GM21723 (cell line): Measurements from ENCODE around the gene MRPL20.
"Not testable (repeated sequence)": the region's sequence is repeated elsewhere in the genome, so short reads cannot be mapped to it uniquely, and the experiment has no call there.

Experiments
- ATAC-seq: cut with Tn5 transposase; IDR thresholded peaks from one replicate; pipeline ENCODE4 v1.9.1; 2021; ENCODE audit warnings: mild to moderate bottlenecking, moderate library complexity; ENCODE audit not compliant: unreplicated experiment

Gene MRPL20

DNA sequence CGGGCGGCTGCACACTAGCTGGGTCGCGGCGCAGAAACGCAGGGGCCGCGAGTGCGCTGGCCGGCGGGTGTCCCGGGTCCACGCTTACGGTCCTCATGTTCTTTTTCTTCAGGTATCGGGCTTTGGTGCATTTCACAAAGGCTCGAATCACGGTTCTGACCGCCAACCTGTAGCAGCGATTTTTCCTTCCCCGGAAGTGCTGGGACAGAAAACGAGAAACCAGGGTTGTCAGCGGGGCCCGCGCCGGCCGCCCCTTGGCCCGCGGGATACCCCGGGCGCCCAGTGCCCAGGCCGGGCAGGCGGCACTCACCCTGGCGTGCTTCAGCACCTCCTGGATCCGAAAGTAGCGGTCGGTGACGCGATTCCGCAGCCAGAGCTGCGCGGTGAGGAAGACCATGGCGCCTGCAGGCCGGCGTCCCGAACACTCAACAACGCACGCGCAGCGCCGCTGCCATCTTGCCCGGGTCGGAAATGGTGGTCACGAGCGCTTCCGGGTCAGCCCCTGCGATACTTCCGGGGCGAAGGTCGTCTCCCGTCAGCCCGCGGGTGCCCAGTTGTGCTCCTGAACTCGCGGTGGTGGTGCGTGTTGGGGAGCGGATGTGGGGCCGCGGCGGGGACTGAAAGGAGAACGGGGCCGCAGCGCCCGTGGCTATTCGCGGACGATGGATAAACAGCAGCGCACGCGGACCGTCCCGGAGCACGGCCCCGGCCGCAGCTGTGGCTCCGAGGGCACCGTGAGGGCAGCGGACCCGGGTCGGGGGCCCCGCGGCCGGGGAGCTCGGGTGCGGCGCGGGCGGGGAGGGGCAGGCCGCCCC lies at the start of gene MRPL20:
MRPL20 (minus strand) TSS at position 473 of the 815 bp plus-strand sequence; CDS start at position 397, 76 bp downstream.
- ATAC-seq, result peak; percentile 87

DNA sequence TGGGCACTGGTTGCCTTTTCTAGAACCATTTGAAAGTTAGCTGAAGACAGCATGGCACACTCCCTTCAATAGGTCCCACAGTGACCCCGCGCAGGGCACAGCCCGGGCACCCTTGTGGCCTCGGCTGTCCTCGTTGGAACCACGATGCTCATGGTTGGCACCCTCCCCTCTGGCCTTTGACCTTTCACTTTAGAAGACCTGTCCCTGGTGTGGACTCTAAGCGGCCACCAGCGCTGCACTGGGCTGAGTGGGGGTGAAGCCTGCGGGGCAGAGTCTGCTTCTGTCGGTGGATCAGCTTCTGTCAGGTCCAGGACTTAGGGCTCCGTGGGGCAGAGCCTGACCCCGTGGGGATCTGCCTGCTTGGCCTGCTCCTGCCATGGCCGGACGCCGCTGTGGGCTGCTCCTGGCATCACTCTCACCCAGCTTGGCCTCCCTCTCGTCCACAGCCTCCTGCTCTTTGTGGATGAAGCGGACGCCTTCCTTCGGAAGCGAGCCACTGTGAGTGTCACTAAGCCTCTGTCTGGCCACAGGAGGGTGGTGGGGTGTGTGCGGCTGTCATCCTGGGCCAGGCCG lies 49.7 kb upstream of the MRPL20 start:
- ATAC-seq, result not testable (repeated sequence)

DNA sequence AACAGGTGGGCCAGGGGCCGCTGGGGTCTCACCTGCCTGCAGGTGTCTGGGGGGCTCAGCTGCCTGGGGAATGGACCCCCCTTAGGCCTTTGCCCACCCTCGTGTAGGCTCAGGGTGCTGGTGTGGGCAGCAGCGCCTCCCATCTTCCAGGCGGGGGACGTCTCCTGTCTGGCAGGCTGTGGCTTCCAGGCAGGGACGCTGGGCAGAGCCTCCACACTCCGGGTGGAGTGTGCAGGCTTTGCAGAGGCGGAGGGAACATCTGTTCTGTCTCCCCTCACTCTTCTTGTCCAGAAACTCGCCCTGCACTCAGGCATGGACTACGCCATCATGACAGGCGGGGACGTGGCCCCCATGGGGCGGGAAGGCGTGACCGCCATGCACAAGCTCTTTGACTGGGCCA lies 48.8 kb upstream of the MRPL20 start:
- not testable (repeated sequence) for ATAC-seq

DNA sequence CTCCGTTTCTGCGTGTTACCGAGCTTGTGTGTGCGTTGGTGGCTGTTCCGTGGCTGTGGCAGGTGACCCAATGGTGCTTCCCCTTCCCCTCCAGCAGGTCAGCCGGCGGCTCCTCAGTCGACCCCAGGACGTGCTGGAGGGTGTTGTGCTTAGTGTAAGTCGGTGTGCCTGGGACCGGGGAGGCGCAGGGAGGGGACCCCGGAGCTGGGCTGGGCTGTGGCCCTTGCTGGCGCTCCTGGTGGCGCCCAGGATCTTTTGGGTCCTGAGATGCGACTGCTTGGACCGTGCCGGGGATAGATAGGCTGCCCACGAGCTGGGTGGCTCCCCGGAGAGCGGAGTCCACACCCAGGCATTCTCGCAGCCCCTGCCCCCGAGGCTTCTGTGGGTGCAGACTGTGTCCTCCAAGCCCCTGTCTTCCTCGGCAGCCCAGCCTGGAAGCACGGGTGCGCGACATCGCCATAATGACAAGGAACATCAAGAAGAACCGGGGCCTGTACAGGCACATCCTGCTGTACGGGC lies 48.3 kb upstream of the MRPL20 start:
- ATAC-seq, result no peak

DNA sequence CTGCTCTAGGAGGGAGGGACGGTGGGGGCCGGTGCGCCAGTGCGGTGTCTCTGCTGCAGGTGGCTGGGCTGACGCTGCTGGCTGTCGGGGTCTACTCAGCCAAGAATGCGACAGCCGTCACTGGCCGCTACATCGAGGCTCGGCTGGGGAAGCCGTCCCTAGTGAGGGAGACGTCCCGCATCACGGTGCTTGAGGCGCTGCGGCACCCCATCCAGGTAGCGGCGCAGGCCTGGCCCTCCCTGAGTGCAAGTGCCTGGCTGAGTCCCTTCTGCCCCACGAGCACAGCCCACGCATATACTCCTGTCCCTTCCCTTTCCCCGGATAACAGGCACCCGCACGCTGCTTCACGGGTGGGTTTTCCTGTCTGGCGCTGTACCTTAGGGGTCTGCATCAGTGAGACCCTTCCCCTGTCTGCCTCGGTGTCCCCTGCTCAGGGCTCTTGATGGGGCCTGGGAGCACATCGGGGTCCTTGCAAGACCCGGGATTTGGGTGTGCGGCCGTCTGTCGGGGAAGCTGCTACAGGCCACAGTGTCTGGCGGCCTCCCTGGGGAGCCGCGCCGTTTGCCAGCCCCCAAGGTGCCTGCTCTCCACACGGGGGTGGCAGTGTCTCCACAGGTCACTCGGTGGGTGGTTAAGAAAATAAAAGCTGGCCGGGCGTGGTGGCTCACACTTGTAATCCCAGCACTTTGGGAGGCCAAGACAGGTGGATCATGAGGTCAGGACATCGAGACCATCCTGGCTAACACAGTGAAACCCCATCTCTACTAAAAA lies 47.4 kb upstream of the MRPL20 start:
- not testable (repeated sequence) for ATAC-seq

DNA sequence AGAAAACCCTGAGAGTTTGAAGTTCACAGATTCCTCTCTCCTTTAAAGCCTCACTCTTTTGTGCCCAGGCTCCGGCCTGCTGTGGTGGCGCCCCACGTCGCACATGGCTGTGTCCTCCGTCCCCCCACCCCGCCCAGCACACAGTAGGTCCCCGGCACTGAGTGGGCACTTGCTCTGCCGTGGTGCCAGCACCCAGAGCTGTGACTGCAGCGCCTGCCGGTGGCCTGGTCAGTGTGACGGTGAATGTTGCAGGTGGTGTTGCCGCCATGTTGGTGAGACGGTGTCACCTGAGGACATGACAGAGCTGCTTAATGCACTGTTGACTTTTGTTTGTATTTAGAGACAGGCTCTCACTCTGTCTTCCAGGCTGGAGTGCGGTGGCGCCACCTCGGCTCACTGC lies 45.8 kb upstream of the MRPL20 start:
- ATAC-seq, result no peak

DNA sequence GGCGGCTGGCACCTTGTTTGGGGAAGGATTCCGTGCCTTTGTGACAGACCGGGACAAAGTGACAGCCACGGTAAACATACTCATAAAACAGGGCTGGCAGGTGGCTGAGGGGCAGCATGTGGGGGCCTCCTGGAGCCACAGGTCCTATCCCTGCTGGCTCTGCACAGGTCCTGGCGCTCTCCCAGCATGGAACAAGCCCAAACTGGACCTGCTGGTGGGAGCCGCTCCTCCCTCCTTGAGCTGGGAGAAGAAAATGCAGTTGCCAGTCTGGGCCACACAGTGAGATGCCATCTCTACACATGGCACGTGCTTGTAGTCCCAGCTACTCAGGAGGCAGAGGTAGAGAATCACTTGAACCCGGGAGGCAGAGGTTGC lies 45.3 kb upstream of the MRPL20 start:
- ATAC-seq, result not testable (repeated sequence)

DNA sequence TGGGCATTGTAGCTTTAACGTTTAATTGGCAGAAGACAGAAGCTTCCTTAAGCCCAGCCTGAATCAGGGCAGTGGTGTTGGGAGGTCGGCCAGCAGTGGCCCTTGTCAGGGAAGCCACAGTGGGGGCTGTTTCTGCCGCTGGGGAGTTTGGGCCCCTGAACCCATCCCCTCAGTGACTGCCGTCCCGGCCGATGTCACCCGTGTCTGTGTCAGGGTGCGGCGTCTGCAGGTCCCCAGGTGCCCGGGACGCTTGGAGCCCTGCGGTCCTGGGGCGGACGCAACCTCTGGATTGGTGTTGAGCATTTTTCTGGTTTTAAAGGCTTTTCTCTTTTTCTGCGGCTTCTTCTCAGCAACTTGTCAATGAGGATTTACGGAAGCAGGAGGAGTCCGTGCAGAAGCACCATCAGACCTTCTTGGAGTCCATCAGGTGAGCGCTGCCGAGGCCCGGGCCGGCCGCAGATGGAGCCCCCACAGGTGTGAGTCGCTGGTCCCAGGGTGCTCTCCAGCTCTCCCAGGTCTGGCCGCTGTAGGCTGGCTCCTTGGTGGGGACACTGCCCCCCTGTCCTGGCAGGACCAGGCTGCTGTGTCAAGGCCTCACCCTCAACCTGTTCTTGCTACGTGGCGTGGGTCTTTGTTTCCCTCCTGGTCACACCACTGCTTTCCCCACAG lies 44.7 kb upstream of the MRPL20 start:
- ATAC-seq, result no peak

DNA sequence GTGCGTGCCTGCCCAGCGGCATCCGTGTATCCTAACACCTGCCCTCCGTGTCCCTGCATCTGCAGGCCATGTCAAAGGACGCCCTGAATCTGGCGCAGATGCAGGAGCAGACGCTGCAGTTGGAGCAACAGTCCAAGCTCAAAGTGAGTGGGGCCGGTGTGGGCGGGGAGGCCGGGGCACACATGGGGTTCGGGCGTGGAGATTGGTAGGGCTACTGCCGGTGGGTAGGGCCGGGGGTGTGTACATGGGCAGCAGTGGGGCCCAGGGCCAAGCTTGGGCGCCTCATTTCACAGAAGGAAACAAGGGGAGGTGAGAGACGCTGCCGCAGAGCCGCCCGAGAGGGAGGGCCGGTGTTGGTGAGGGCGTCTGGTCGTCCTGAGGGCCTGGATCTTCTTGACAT lies 43.5 kb upstream of the MRPL20 start:
- ATAC-seq, result not testable (repeated sequence)

DNA sequence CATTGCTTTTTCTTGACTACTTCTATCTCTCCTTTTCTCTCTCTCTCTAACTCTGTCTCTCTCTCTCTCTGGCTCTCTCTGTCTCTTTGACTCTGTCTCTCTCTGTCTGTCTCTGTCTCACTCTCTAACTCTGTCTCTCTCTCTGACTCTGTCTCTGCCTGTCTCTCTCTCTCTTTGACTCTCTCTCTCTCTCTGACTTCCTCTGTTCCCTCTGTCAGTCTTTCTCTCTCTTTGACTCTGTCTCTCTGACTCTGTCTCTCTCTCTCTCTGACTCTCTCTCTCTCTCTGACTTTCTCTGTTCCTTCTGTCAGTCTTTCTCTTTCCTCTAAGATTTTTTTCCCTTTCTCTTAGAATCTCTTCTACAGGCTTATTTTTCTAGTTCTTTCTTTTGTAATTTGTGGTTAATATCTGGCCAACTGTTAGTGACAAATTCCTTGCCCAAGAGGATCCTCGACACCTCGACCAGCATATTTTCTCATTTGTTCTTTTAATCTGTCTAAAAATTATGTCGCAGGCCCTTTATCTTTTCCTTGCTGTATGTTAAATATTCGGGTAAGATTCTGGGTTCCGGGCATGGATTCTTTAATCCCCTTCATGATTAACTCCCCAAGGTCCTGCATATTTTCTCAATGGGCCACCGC lies 42.1 kb upstream of the MRPL20 start, which contains the start of gene ATAD3C:
ATAD3C (plus strand) TSS at position 591 of the 641 bp plus-strand sequence. CDS start 995 bp downstream, outside the sequence.
- no peak for ATAC-seq

DNA sequence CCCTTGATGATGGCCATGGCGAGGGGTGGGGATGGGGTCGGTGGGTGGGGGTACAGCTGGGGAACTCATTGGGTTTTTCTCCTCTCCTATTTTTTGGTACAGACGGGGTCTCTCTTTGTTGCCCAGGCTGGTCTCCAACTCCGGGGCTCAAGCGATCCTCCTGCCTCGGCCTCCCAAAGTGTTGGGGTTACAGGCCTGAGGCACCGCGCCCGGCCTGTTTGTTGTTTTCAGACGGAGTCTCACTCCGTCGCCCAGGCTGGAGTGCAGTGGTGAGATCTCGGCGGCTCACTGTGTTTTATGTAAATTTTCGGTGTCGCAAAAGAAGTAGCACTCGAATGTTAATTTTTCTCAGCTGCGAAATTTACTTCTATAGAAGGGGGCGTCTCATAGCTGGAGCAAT lies 39.5 kb upstream of the MRPL20 start:
- ATAC-seq, result not testable (repeated sequence)

DNA sequence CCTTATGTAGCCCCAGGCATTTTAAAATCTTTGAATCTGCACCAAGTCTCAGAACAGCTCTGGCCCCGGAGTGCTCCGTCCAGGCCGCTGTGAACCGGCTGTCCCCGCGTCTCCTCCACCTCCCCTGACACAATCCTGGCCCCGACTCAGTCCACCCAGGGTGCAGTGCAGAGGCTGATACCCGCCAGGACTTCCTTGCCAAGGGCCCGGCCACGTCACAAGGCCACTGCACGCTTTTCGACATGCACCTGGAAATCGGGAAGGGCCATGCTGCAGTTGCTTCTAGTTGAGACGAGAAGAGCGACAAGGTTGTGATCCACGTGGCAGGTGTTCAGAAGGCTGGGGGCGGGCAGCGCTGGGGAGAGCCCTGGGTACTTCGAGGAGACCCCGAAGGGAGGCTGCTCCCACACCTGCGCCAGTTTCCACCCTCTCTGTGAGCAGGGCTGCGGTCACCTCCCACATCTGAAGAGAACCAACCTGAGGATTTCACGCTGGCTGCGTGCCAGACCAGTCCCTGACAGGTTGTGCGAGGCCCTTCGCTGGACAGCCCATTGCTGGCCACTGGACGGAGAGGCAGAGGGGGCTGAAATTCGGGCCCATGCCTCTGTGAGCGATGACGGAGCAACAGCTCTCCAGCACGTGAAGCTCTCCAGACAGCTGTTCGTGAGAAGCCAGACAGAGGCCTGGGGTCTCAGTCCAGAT lies 35.1 kb upstream of the MRPL20 start:
- no peak for ATAC-seq

DNA sequence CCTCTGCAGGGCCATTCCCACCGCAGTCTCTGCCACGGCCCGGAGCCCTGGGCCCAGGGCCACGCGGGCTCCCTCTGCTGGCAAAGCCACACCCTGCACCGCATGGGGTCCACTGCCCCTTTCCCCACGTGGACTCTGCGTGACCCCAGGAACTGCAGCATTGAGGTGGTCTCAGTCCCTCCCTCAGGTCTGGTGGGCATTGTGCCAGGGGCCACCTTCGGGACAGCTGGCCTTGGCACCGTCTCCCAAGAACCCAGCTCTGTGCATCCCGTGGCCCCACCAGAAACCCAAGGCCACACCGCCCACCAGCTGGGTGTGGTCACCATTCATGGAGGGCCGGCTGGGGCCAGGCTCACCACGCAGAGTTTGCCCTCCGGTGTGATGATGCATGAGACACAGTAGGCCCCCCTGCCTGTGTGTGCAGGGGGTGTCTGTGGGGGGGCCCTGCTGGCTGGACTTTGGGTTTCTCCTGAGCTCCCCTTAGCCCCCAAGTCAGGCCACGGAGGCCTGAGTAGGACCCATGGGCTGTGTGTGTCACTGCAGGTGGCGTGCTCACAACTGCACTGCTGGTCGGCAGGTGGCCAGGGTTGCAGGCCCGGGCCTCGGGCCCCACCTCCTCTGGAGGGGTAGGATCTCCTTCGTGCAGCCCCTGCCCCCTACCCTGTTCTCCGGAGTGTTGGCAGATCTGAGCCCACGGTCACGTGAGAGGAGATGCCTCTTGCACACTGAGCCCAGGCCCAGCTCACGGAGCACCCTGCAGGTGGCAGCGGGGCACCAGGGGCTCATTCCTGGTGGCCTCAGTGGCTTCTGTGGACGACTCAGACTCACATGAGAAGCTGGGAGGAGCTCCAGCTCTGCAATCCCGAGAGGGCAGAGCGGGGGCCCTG lies 34.2 kb upstream of the MRPL20 start:
- no peak for ATAC-seq

DNA sequence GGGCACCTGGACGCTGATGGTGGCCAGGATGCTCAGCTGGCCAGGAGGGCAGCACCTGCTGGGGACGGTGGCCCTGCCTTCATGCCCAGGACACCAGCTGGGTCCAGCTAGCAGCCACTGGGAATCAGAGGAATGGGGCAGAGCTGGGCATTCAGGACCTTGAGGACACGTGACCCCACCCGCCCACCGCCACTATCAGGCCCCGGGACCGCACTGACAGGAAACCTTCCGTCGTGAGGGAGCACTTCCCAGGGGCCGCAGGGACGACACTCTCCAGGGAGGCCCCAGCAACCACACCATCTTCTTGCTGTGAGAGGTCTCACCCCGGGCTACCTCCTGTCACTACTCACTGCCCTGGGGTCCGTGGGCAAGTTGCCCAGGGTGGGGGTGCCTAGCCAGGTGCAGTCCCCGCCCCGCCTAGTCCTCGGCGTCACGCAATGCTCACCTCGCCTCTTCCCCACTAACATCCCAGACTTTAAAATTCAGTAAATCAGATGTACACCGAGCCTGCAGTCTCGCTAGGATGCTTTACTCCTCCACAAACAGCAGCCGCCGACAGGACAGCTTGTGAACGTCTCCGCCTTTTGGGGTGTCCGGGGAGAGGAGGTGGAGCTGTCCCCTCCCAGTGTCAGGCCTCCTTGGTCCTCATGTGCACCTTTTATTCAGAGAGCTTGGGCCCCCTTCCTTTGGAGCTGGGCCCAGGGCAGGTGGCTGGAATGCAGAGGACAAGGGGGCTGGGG lies 33.3 kb upstream of the MRPL20 start:
- no peak for ATAC-seq

DNA sequence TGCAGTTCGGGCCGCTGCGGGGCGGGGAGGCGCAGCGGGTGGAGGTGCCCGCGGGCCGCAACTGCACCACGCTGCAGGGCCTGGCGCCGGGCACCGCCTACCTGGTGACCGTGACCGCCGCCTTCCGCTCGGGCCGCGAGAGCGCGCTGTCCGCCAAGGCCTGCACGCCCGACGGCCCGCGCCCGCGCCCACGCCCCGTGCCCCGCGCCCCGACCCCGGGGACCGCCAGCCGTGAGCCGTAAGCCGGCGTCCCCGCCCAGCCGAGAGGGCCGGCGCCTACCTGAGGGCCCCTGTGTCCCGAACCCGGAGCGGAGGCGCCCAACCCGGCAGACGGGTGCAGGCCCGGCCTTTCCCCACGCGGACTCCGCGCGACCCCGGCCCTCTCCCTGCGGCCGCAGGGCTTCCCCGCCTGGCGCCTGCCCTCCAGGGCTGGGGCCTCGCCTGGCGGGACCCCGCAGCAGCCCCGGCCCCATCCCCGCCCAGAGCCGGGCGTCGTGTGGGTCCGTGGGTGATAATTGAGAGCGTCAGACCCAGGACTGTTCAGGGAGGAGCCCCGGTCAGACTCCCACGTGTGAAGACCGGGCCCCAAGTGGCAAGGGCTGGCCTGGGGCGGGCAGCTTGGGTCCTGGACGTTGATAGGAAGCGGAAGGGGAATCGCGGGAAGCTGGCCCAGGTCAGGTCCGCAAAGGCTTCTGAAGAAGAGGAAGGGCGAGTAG lies 32.6 kb upstream of the MRPL20 start:
- no peak for ATAC-seq

DNA sequence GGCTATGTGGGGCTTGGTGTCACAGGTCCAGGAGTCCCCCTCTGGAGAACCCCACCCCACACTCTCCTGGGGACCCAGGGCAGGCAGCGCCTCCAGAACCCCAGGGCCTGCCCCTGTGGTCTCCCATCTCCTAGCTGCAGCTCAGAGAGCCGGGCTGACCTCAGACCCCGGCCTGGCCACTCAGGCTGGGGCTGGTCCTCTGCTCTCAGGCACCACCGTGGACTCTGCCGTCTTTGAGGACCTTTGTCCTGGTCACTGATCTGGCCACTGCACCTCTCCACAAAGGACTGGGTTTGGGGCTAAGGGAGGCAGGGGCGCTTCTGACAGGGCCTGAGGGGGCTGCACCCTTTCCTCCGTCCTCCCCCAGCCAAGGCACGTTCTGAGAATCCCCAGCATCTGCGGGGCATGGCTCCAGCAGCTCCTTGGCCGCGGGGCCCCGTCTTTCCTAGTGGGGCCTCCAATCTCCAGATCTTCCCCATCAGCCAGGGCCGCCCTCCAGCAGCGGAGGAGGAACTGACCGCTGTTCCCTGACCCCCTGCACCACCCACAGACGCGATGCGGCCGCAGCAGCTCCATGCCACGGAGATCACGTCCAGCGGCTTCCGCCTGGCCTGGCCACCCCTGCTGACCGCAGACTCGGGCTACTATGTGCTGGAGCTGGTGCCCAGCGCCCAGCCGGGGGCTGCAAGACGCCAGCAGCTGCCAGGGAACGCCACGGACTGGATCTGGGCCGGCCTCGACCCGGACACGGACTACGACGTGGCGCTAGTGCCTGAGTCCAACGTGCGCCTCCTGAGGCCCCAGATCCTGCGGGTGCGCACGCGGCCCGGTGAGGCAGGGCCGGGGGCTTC lies 31.7 kb upstream of the MRPL20 start:
- ATAC-seq, result no peak
